Colon (tissue), 2 donors: Measurements from ENCODE around the gene PUS10.
"Not testable (repeated sequence)": the region's sequence is repeated elsewhere in the genome, so short reads cannot be mapped to it uniquely, and the experiment has no call there.

Experiments
- FAIRE-seq: peaks from 2 replicates; lab custom pipeline; 2012; peaks lifted over from hg19 to GRCh38; lab: Jason Lieb, UNC
- donor health status: control.
- donor health status: control.

Gene PUS10

DNA sequence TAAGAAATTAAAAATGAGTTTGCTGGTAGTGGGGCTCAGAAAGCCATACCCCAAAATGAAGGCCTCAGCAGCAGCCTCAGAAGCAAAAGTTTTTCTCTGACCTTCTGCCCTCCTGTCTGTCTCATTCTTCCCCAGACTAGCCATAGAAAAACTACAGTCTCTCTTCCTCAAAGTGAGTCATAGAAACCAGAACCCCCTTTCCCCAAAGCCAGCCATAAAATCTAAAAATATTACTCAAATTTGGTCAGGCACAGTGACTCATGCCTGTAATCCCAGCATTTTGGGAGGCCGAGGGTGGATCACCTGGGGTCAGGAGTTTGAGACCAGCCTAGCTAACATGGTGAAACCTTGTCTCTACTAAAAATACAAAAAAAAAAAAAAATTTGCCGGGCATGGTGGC, 5.8 kb downstream of the PUS10 start:
- not testable (repeated sequence) for FAIRE-seq

DNA sequence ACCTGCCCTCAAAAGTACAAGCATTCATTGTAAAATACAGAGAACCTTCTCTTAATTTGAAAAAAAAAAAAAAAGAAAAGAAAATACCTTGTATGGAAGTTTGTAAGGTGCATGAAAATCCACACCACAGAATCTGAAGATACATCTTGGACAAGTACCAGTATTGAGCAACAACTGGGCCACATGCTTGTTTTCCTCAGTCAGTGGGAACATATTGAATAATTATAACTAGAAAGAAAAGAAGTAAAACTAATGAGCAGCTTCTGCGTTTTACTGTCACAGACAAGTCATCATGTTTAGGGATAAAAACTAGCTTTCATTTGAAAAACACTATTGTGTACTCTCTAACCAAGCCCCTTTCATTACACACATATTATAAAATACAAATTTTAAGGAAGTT, 6.4 kb downstream of the PUS10 start:
- no peak for FAIRE-seq

DNA sequence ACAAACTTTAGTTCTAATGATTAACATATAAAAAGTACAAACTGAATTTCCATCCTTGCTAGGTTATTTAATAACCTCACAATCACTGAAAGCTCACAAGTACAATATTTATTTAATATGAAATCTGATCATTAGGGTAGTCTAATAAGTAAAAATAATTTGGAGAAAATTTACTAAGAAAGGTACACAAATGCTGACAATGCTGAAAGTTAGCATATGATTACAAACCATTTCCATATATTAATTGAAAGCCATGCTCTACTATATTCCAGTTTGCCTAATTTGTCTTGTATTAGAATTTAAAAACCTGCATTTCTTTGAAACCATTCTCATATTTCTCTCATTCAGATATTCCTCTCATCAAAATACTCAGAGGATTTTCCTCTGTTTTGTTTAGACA, 8.7 kb downstream of the PUS10 start:
- no peak for FAIRE-seq

DNA sequence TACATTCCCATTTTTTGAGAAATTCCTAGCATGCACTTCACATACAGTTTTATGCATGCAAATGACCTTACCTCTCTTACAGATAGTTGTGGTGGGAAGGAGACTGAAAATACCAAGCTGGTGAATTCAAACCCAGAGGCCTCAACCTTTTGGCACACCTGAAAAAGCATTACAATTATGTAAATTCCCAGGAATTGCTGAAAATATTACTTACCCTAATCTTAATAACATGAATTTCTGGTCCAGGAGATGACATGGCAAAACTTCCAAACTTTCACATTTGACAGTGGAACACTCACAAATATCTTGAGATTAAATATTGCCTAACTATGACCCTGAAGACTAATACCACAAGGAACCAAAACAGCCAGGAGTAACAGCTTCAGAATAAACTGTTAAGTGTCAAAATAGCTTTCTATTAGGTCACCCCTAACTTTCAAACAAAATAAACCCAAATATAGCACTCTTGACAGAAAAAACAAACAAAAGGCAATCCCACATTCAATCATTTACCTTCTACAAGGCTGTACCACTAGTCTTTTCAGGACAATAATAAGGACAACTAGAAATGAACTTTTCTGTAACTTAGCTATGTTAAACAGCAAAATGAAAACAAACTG, 11.5 kb downstream of the PUS10 start:
- no peak for FAIRE-seq

DNA sequence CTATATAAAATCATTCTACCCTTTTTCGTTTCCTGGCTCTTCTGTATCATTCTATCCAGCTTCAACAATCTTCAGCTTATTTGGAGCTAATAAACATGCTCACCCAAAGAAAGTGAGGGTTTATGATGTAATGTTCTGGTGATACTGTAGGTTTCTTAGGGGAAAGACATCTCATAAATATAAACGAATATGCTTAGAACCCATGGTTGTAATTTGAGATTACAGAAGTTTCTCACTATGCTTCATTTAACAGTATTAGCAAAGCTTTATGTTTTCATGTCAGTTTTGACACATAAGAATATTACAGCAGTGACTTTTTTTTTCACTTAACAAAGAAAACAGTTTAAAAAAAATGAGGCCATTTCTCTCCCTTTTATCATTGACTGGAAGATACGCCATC, 12.3 kb downstream of the PUS10 start:
- no peak for FAIRE-seq

DNA sequence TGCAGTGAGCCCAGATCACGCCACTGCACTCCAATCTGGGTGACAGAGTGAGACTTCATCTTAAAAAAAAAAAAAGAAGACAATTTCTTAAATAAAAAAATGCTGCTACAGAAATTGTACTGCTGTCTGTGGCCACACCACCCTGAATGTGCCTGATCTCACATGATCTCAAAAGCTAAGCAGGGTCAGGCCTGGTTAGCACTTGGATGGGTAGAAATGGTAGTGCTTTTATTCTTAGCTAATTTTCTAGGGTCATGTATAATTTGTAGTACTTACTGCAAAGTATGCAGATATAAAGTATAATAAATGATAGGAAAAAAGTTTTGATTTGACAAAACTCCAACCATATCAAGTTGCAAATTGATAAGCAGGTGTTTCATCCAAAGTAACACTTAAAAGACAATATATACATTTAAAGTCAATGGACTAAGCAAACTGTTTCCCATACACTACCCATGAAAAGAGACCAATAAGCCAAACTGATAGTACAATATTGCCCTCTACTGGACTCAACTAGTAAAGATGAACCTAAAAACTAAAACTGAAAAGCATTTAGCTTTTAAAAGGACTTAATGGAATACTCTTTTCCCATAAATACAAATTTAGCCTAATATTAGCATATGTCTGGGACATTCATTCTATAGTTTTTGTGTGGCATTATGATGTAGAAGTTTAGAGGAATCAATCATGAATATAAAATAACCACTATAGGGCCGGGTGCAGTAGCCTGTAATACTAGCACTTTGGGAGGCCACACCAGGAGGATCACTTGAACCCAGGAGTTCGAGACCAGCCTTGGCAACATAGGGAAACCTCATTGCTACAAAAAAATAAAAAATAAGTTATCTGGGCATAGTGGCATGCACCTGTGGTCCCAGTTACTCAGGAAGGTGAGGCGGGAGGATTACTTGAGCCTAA, 19.2 kb downstream of the PUS10 start:
- no peak for FAIRE-seq

DNA sequence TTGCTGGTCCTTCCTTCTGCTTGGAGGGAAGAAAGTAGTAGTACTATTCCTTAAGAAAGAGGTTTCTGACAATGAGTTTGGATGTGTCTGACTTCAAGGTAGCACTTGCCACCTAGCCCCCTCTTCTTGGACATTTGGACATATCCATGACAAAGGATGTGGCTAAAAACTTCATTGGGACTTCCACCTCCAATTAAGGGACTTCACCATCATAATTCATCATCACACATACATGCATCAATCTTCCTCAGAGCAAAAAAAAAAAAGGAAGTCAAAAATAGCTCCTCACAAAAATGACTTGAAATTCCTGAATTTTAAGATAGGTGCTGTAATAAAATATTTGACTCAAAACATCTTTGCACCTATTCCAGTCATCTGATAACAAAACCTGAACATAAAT, 23.9 kb downstream of the PUS10 start:
- FAIRE-seq: no peak

GRCh38 chr2:60992985-60993392, 25.1 kb downstream of the PUS10 start:
- FAIRE-seq: no peak

DNA sequence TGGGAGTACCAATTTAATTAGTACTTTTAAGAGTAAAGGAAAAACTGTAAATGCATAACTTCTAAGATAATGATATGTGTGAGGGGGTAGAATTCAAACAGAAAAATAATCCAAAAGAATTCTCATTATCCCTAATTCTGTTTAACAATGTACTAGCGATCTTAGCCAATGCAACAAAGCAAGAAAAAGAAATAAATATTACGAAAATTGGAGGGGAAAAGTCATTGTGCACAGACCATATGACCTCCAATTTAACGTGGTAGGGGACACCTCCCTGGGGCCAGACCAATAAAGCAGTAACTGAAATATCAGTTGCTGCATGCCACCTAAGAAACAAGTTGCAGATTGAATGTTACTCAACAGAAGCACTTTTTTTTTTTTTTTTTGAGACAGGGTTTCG, 26.4 kb downstream of the PUS10 start:
- no peak for FAIRE-seq

GRCh38 chr2:60989259-60989658, 28.8 kb downstream of the PUS10 start:
- FAIRE-seq: no peak

- FAIRE-seq: not testable (repeated sequence)
These were observed 30.4 kb downstream of the PUS10 start for GRCh38 chr2:60987656-60988055.

GRCh38 chr2:60987041-60987440, 31.0 kb downstream of the PUS10 start:
- FAIRE-seq: no peak

DNA sequence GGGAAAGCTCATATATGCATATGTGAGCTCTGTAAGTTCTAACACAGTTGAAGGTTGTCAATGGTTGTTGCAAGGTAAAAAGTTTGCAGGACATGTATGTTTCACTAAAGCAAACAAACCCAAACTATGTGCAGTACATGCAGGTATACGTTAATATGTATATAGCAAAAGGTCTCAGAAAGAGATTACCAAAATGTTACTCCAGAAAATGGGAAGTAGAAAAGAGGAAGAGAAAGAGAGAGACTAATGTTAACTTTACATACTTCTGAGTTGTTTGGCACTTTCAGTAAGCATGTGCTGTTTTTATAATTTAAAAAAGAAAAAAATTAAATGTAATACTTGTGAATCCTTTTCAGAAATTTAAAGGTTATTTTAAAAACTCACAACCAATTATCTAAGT, 33.3 kb downstream of the PUS10 start:
- FAIRE-seq: no peak

- FAIRE-seq: not testable (repeated sequence)
These were observed 36.0 kb downstream of the PUS10 start for GRCh38 chr2:60982066-60982465.

DNA sequence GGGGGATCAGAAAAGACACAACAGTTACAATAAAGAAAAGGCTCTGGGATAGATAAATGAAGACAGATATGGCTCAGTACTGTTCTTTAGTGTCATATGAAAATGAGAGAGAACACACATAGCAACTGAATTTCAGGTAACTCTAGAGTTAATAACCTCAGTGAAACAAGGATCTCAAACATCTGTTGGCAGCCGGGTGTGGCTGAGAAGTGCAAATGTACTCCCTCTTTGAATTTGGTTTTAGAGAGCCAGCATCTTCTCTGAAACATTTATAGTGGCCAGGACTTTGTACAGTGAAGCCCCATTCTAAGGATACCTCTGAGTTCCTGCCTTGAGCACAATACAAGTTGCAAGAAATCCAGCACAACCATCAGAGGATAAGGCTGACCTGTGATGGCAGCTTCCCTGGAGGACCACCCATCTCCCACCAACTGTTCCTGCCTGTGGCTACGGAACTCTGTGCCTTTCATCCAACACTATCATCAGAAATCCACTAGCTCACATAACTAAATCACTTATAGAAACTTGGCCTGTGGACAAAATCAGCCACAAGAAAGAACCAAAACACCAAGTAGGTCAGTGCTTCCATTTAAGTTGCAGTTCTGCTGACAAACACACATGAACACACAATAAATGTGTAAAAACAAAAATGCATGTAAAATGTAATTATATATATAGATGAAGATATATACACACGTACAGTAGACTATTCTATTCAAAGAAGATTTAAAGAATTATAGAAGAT, 37.8 kb downstream of the PUS10 start:
- FAIRE-seq: no peak

DNA sequence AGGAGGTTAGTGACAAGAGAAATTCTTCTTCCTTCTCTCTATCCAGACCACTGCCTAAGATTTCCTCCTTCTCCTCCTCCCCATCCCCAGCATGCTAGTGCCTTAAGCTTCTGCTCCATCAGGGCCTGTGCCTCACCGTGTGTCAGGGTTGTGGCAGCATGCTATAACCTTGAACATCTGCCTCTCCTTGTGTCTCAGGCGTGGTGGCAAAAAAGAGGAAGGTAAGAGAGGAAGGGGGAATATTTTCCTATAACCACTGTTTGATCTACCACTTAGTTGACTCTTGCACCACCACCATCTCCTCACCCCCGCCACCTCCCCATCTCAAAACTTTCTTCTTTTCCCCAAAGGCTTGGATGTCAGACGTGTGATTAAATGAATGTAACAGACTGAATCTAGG, 38.8 kb downstream of the PUS10 start:
- FAIRE-seq: no peak

DNA sequence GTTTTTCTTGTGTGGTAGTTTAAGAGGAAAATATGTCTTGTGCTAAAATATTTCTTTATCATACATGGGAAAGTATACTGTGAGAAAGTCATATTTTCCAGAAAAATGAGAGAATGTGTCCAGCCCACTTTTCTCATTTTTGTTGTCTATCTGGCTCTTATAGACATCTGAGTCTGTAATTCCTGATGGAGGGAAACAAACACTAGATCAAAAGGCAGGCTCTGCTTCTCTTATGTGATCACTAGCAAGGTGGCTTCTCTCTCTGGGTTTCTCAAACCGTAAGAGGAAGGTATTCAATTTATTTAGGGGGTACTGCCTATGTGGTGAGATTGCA, 40.5 kb downstream of the PUS10 start:
- no peak for FAIRE-seq

DNA sequence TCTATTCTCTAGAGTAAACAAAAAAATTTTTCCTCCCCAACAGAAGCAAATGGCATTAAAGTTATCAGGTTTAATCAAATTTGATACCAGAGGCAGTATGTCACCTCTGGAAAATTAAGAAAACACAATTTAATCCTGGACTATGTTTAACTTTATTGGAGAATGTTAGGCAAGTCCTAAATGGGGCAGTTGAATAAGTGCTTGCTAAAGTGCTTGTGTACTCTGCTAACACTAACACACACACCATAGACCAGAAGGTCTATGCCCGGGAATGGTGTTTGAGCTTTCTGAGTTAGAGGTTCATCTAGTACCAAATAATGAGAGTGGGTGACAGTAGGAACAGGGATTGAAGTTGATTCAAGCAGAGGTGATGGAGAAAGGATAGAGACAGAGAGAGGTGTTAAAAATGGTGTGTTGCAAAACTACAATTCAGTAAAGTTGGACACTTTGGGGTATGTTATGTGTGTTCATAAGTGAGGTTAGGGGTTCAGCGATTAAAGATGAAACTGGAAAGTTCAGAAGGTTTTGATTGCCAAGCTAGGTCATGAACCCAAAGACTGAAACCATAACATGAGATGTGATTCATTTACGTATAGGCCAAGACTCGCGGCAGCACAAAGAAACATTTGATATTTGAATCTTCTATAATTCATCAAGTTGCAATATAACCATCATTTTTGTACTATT, 41.0 kb downstream of the PUS10 start:
- no peak for FAIRE-seq

- FAIRE-seq: no peak
These were observed 41.7 kb downstream of the PUS10 start for GRCh38 chr2:60976256-60976850.

GRCh38 chr2:60974652-60975051, 43.4 kb downstream of the PUS10 start:
- no peak for FAIRE-seq

DNA sequence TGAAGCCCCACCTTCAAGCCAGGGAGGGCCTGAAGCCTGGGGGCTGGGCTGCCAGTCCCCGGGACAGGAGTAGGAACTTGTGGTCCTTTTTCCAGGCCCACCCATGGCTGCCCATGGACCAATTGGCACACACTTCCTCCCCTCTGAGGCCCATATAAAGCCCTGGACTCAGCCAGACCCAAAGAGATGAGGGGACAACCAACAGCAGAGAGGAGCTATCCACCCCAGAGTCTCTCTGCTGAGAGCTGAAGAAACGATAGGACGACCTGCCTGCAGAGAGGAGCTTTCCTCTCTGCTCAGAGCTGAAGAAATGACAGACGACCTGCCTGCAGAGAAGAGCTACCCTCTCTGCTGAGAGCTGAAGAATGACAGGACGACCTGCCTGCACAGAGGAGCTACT, 44.4 kb downstream of the PUS10 start:
- FAIRE-seq: no peak
